ENCODE results near the gene AIP.
"Not testable (repeated sequence)": the region's sequence is repeated elsewhere in the genome, so short reads cannot be mapped to it uniquely, and the experiment has no call there.

AIP gene

GRCh38 chr11:67463680-67464410 is 19.0 kb upstream of the AIP start:
- WGBS, 2 experiments (ENCODE audit: insufficient coverage in 2 of 2): 89 to 90% methylated on average over 10 to 18 of the region's 20 CpGs
- peak overlapping the region; percentile 52 for H3K4me3 ChIP-seq (ENCODE audit: extremely low read depth, insufficient read depth, low read length, poor library complexity, severe bottlenecking)
- H3K4me1 ChIP-seq (ENCODE audit: control insufficient read depth, insufficient read depth, low read length, poor library complexity, severe bottlenecking): peaks cover 13% of the 10 kb centered on the region
- no peak overlapping the region for H3K27ac ChIP-seq (ENCODE audit: low read depth, low read length, severe bottlenecking)
- H3K36me3 ChIP-seq (ENCODE audit: control insufficient read depth, insufficient read depth, low read length): no peaks in the 10 kb centered on the region
- no peaks in the 10 kb centered on the region for H3K9me3 ChIP-seq (ENCODE audit: control insufficient read depth, low read length)

GRCh38 chr11:67464411-67465188 is 18.2 kb upstream of the AIP start:
- Histone ChIP-seq H3K27ac (ENCODE audit: low read depth, low read length, severe bottlenecking) (peak overlapping the region; percentile 39), H3K9me3 (ENCODE audit: control insufficient read depth, low read length) (no peaks in the 10 kb centered on the region), H3K4me3 (ENCODE audit: extremely low read depth, insufficient read depth, low read length, poor library complexity, severe bottlenecking) (peak overlapping the region; percentile 52), H3K36me3 (ENCODE audit: control insufficient read depth, insufficient read depth, low read length) (no peaks in the 10 kb centered on the region), H3K4me1 (ENCODE audit: control insufficient read depth, insufficient read depth, low read length, poor library complexity, severe bottlenecking) (peaks cover 13% of the 10 kb centered on the region)
- WGBS, 2 experiments (ENCODE audit: insufficient coverage in 2 of 2): 24 to 27% methylated on average over 35 to 38 of the region's 56 CpGs

GRCh38 chr11:67465189-67465510 is 17.7 kb upstream of the AIP start:
- Histone ChIP-seq H3K27ac (ENCODE audit: low read depth, low read length, severe bottlenecking) (peak overlapping the region; percentile 39), H3K4me3 (ENCODE audit: extremely low read depth, insufficient read depth, low read length, poor library complexity, severe bottlenecking) (peak overlapping the region; percentile 52), H3K4me1 (ENCODE audit: control insufficient read depth, insufficient read depth, low read length, poor library complexity, severe bottlenecking) (peaks cover 13% of the 10 kb centered on the region), H3K36me3 (ENCODE audit: control insufficient read depth, insufficient read depth, low read length) (no peaks in the 10 kb centered on the region), H3K9me3 (ENCODE audit: control insufficient read depth, low read length) (no peaks in the 10 kb centered on the region)
- WGBS, 2 experiments (ENCODE audit: insufficient coverage in 2 of 2): 73 to 89% methylated on average over 3 of the region's 3 CpGs

GRCh38 chr11:67465530-67465929 is 17.3 kb upstream of the AIP start:
- H3K27ac ChIP-seq (ENCODE audit: low read depth, low read length, severe bottlenecking); H3K36me3 ChIP-seq (ENCODE audit: control insufficient read depth, insufficient read depth, low read length); H3K4me3 ChIP-seq (ENCODE audit: extremely low read depth, insufficient read depth, low read length, poor library complexity, severe bottlenecking); H3K9me3 ChIP-seq (ENCODE audit: control insufficient read depth, low read length): not testable (repeated sequence)
- WGBS, 2 experiments (ENCODE audit: insufficient coverage in 2 of 2): 93% methylated on average over 2 of the region's 2 CpGs; no CpG with 5 or more reads in 1 of the 2 experiments
- peaks cover 13% of the 10 kb centered on the region for H3K4me1 ChIP-seq (ENCODE audit: control insufficient read depth, insufficient read depth, low read length, poor library complexity, severe bottlenecking)

- 80 to 92% methylated on average over 1 to 2 of the region's 5 CpGs for WGBS, 2 experiments (ENCODE audit: insufficient coverage in 2 of 2)
- H3K27ac ChIP-seq (ENCODE audit: low read depth, low read length, severe bottlenecking): no peak overlapping the region
- H3K4me1 ChIP-seq (ENCODE audit: control insufficient read depth, insufficient read depth, low read length, poor library complexity, severe bottlenecking): peaks cover 13% of the 10 kb centered on the region
- no peaks in the 10 kb centered on the region for H3K9me3 ChIP-seq (ENCODE audit: control insufficient read depth, low read length)
- no peak overlapping the region for H3K4me3 ChIP-seq (ENCODE audit: extremely low read depth, insufficient read depth, low read length, poor library complexity, severe bottlenecking)
- H3K36me3 ChIP-seq (ENCODE audit: control insufficient read depth, insufficient read depth, low read length): no peaks in the 10 kb centered on the region
Observed at GRCh38 chr11:67466367-67466766, 16.5 kb upstream of the AIP start.

- 88 to 91% methylated on average over 6 to 10 of the region's 11 CpGs for WGBS, 2 experiments (ENCODE audit: insufficient coverage in 2 of 2)
- H3K4me1 ChIP-seq (ENCODE audit: control insufficient read depth, insufficient read depth, low read length, poor library complexity, severe bottlenecking): peaks cover 13% of the 10 kb centered on the region
- no peaks in the 10 kb centered on the region for H3K9me3 ChIP-seq (ENCODE audit: control insufficient read depth, low read length)
- H3K27ac ChIP-seq (ENCODE audit: low read depth, low read length, severe bottlenecking): no peak overlapping the region
- H3K36me3 ChIP-seq (ENCODE audit: control insufficient read depth, insufficient read depth, low read length): no peaks in the 10 kb centered on the region
- no peak overlapping the region for H3K4me3 ChIP-seq (ENCODE audit: extremely low read depth, insufficient read depth, low read length, poor library complexity, severe bottlenecking)
Observed at GRCh38 chr11:67466962-67467771, 15.7 kb upstream of the AIP start.

GRCh38 chr11:67468056-67468455 is 14.8 kb upstream of the AIP start:
- no peaks in the 10 kb centered on the region for H3K9me3 ChIP-seq (ENCODE audit: control insufficient read depth, low read length)
- peak overlapping the region; percentile 85 for H3K4me3 ChIP-seq (ENCODE audit: extremely low read depth, insufficient read depth, low read length, poor library complexity, severe bottlenecking)
- no peaks in the 10 kb centered on the region for H3K36me3 ChIP-seq (ENCODE audit: control insufficient read depth, insufficient read depth, low read length)
- H3K27ac ChIP-seq (ENCODE audit: low read depth, low read length, severe bottlenecking): no peak overlapping the region
- 79 to 81% methylated on average over 5 of the region's 5 CpGs for WGBS, 2 experiments (ENCODE audit: insufficient coverage in 2 of 2)
- H3K4me1 ChIP-seq (ENCODE audit: control insufficient read depth, insufficient read depth, low read length, poor library complexity, severe bottlenecking): peaks cover 13% of the 10 kb centered on the region

- H3K27ac ChIP-seq (ENCODE audit: low read depth, low read length, severe bottlenecking): no peak overlapping the region
- peak overlapping the region; percentile 85 for H3K4me3 ChIP-seq (ENCODE audit: extremely low read depth, insufficient read depth, low read length, poor library complexity, severe bottlenecking)
- peaks cover 13% of the 10 kb centered on the region for H3K4me1 ChIP-seq (ENCODE audit: control insufficient read depth, insufficient read depth, low read length, poor library complexity, severe bottlenecking)
- WGBS, 2 experiments (ENCODE audit: insufficient coverage in 2 of 2): 10 to 28% methylated on average over 4 to 6 of the region's 6 CpGs
- no peaks in the 10 kb centered on the region for H3K9me3 ChIP-seq (ENCODE audit: control insufficient read depth, low read length)
- H3K36me3 ChIP-seq (ENCODE audit: control insufficient read depth, insufficient read depth, low read length): no peaks in the 10 kb centered on the region
Observed at GRCh38 chr11:67468456-67468758, 14.4 kb upstream of the AIP start.

- WGBS, 2 experiments (ENCODE audit: insufficient coverage in 2 of 2): 0 to 1% methylated on average over 45 to 56 of the region's 76 CpGs
- Histone ChIP-seq H3K27ac (ENCODE audit: low read depth, low read length, severe bottlenecking) (peak within 1 kb of the TSS; percentile 45), H3K36me3 (ENCODE audit: control insufficient read depth, insufficient read depth, low read length) (no peaks in the 10 kb centered on the region)
Observed at GRCh38 chr11:67468759-67469507, 13.9 kb upstream of the AIP start, which contains the start of gene TMEM134. Gene TMEM134, minus strand, starts transcription at chr11:67469251. Its CDS starts 59 bp downstream, at chr11:67469192.

GRCh38 chr11:67469508-67469811 is 13.4 kb upstream of the AIP start:
- H3K9me3 ChIP-seq (ENCODE audit: control insufficient read depth, low read length): no peaks in the 10 kb centered on the region
- H3K27ac ChIP-seq (ENCODE audit: low read depth, low read length, severe bottlenecking): peak overlapping the region; percentile 45
- H3K4me3 ChIP-seq (ENCODE audit: extremely low read depth, insufficient read depth, low read length, poor library complexity, severe bottlenecking): peak overlapping the region; percentile 85
- no peaks in the 10 kb centered on the region for H3K36me3 ChIP-seq (ENCODE audit: control insufficient read depth, insufficient read depth, low read length)
- H3K4me1 ChIP-seq (ENCODE audit: control insufficient read depth, insufficient read depth, low read length, poor library complexity, severe bottlenecking): peaks cover 9% of the 10 kb centered on the region
- 46 to 52% methylated on average over 9 of the region's 9 CpGs for WGBS, 2 experiments (ENCODE audit: insufficient coverage in 2 of 2)

More at GRCh38 chr11:67468759-67469507, 13.9 kb upstream of the AIP start, which contains the start of gene TMEM134:
- Histone ChIP-seq H3K4me3 (ENCODE audit: extremely low read depth, insufficient read depth, low read length, poor library complexity, severe bottlenecking) (peak within 1 kb of the TSS; percentile 85), H3K9me3 (ENCODE audit: control insufficient read depth, low read length) (no peaks in the 10 kb centered on the region), H3K4me1 (ENCODE audit: control insufficient read depth, insufficient read depth, low read length, poor library complexity, severe bottlenecking) (peaks cover 10% of the 10 kb centered on the region)

Measured in mesodermal cell (in vitro differentiated cells).